WERI-Rb-1 (cell line): ENCODE results near the gene MROH2A.

Experiments used
- DNase-seq: peaks from one replicate; pipeline ENCODE4 v3.0.0-alpha.2; 2020
- H3K27ac ChIP-seq: fragments of 250-450 bp; sonication (Bioruptor Pico); 2 replicates; pipeline ENCODE4 v1.5.1; 2020; ENCODE audit warnings: mild to moderate bottlenecking, moderate library complexity
- H3K27me3 ChIP-seq: fragments of 250-450 bp; sonication (Bioruptor Pico); 2 replicates; pipeline ENCODE4 v1.5.1; 2021; ENCODE audit warnings: mild to moderate bottlenecking, low read depth, moderate library complexity; ENCODE audit not compliant: insufficient read depth, severe bottlenecking
- H3K36me3 ChIP-seq: fragments of 250-450 bp; sonication (Bioruptor Pico); 2 replicates; pipeline ENCODE4 v1.5.1; 2020; ENCODE audit warnings: mild to moderate bottlenecking, moderate library complexity
- H3K4me3 ChIP-seq: 2 replicates; pipeline ENCODE4 v1.5.1; 2011; ENCODE audit warnings: low read depth, mild to moderate bottlenecking, control low read depth, low read length
- H3K9me3 ChIP-seq: fragments of 250-450 bp; sonication (Bioruptor Pico); 2 replicates; pipeline ENCODE4 v1.5.1; 2021; ENCODE audit warnings: mild to moderate bottlenecking, moderate library complexity; ENCODE audit not compliant: severe bottlenecking
- TF ChIP-seq, protein P1 (sequence below): IDR thresholded peaks from 2 replicates; pipeline ENCODE4 v1.5.1; 2011; ENCODE audit warnings: low read depth, mild to moderate bottlenecking, control low read depth, inconsistent platforms, low read length

Gene MROH2A

DNA sequence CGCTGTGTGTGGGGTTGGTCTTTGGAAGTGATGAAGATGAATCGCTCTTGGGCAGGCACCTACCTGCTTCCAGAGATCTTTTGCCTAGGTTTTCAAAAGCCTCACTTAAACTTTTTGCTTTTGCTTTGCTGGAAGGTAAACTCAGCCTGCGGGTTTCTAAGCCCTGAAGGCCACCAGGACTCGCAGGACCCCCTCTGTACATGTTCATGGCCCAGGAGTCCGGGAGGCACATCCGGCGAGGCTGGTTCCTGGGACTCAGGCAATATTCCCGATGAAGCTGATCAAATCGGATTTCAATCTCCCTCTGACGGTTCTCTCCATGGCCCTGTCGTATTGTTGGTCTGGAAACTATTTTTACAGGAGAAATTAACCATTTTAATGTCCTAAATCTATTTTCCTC lies 63.1 kb downstream of the MROH2A start:
- peaks cover 98% of the 10 kb centered on the region for H3K36me3 ChIP-seq
- no peak for DNase-seq
- no peaks in the 10 kb centered on the region for H3K9me3 ChIP-seq
- no peaks in the 10 kb centered on the region for H3K27me3 ChIP-seq
- H3K27ac ChIP-seq: no peak overlapping the region
- no peak overlapping the region for H3K4me3 ChIP-seq
- TF ChIP-seq, protein P1, sequence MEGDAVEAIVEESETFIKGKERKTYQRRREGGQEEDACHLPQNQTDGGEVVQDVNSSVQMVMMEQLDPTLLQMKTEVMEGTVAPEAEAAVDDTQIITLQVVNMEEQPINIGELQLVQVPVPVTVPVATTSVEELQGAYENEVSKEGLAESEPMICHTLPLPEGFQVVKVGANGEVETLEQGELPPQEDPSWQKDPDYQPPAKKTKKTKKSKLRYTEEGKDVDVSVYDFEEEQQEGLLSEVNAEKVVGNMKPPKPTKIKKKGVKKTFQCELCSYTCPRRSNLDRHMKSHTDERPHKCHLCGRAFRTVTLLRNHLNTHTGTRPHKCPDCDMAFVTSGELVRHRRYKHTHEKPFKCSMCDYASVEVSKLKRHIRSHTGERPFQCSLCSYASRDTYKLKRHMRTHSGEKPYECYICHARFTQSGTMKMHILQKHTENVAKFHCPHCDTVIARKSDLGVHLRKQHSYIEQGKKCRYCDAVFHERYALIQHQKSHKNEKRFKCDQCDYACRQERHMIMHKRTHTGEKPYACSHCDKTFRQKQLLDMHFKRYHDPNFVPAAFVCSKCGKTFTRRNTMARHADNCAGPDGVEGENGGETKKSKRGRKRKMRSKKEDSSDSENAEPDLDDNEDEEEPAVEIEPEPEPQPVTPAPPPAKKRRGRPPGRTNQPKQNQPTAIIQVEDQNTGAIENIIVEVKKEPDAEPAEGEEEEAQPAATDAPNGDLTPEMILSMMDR: no peak

DNA sequence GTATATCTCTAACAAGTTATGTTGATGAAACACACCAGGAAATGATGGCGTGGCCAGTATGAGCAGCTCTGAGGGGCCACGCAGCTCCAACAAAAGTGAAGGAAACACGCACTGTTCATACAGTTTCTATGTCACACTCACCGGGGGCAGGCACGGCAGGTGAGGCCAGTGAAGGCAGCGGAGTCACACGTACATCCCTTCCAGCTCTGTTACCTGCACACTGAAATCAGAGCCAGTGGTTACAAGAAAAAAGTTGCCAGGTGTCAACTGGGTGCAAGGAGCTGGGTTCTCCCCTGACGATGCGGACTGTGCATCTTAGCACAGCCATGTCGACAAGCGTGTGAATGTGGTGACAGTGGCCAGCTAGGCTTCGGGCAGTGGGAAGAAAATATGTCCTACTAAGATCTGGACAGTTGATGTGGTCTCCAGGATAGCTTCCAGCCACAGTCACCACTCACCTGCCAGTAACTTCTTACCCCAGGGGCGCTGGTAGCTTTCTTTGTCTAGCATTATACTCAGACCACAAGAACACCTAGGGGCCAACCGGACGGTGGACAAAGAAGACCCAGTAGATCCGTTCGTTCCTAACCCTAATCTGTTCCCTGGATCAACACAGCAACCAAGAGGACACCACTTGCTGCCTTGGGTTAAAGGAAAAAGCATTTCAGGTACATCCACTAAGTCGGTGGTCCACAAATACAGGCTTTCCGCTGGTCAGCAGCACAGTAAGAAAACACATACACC lies 66.1 kb downstream of the MROH2A start:
- no peaks in the 10 kb centered on the region for H3K27me3 ChIP-seq
- H3K36me3 ChIP-seq: peaks cover 98% of the 10 kb centered on the region
- TF ChIP-seq, protein P1: no peak
- no peak overlapping the region for H3K27ac ChIP-seq
- H3K9me3 ChIP-seq: no peaks in the 10 kb centered on the region
- no peak overlapping the region for H3K4me3 ChIP-seq
- DNase-seq: no peak

DNA sequence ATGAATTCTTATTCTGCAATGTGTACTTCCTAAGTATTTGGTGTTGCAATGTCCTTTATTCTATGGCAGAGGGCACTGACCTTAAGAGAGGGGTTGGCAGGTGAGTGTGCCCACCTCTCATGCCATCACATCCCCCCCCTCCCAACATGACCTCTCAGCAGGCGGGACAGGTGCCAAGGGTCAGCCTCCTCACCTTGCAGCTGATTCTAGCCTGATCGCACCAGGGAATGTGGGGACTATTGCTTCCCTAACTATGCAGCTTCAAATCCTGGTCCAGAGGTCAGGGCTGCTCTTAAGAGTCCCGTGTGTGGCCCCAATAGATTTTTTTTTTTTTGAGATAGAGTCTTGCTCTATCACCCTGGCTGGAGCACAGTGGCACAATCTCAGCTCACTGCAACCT lies 66.7 kb downstream of the MROH2A start:
- Histone ChIP-seq H3K27me3 (no peaks in the 10 kb centered on the region), H3K4me3 (no peak overlapping the region), H3K36me3 (peaks cover 98% of the 10 kb centered on the region), H3K27ac (no peak overlapping the region), H3K9me3 (no peaks in the 10 kb centered on the region)
- DNase-seq: no peak
- TF ChIP-seq, protein P1: no peak

DNA sequence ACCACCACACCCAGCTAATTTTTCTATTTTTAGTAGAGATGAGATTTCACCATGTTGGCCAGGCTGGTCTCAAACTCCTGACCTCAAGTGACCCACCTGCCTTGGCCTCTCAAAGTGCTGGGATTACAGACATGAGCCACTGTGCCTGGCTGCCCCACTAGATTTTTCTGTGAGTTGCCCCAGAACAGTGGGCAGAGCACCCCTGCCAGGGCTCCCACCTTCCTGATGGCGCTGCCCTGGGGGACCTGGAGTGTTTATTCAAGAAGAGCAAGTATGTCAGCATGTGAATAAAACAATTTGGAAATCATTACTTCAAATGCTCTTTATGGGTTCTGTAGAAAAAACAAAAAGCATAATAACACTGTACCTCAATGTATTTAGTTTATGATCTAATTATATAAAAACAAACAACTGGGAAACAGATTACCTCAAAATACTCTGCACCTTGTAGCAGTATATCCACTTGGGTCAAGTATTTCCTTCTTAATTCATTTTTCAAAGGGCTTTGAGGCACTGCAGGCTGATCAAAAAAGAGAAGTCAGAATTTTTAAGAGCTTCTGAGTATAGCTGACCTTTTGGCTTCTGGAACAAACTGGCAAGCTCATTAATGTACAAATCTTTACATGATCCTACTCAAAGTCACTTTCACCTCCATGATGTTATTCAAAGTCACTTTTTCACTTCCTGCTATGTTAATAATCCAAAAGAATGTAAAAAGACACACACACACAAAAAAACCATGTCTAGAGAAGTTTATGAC lies 67.4 kb downstream of the MROH2A start:
- Histone ChIP-seq H3K27ac (no peak overlapping the region), H3K4me3 (no peak overlapping the region), H3K27me3 (no peaks in the 10 kb centered on the region), H3K36me3 (peaks cover 99% of the 10 kb centered on the region), H3K9me3 (no peaks in the 10 kb centered on the region)
- TF ChIP-seq, protein P1: no peak
- DNase-seq: no peak

DNA sequence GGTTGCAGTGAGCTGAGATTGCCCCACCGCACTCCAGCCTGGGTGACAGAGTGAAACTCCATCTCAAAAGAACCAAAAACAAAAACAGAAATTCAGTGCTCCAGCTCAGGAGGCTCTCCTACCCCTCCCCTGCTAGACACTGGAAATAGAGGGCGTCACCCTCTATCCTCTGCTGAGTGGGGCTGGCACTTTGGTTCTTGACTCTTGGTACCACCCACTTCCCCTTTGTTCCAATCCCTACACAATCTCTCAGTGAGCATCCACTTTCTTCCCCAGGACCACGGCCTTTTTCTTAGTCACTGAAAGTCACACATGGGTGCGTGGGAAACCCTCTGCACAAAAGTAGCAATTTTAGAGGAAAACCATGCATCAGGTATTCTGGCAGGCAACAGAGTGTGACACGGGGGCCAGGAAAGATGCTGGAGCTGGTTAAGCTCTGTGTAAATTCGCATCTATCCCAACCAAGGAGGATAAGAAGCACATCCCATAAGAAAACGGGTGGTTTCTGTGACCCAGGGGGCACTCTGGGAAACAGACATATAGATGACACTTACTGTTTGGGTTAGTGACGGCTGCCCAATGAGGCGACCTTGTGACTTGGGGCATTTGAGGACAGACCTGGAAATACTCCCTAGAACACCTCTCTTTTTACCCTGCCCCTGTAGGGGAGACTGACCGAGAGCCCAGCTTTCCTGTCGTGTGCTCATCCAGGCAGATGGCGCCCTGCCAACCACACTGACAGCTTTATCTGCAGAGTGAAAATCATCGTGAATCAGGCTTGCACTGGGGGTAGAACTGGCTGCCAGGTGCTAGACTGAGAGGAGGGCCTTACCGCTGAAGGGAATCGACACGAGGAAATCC lies 68.5 kb downstream of the MROH2A start:
- H3K9me3 ChIP-seq: no peaks in the 10 kb centered on the region
- no peaks in the 10 kb centered on the region for H3K27me3 ChIP-seq
- no peak overlapping the region for H3K4me3 ChIP-seq
- TF ChIP-seq, protein P1: no peak
- peaks cover 99% of the 10 kb centered on the region for H3K36me3 ChIP-seq
- H3K27ac ChIP-seq: no peak overlapping the region
- DNase-seq: no peak
